ENCODE measurements around the gene CLASP1.

GRCh38 chr2:121486191-121486790, 163.0 kb downstream of the CLASP1 start:
- TF ChIP-seq CTCF (conservative IDR thresholded peaks at IDR 0.05; ENCODE audit: low read length) (no peak), EZH2phosphoT487 (IDR thresholded peaks at IDR 0.05; ENCODE audit: borderline replicate concordance, low read depth, low read length) (no peak)
